ENCODE results near the gene SLC13A2. TPM values are rescaled to one million over a fixed set of nuclear protein-coding genes. Genes with fewer than 3 reads are reported as not detected.

SLC13A2 gene
- total and polyA plus RNA-seq, 7 donors: under 0.01 to 29.1 (median 9.9) TPM; not detected in 3

DNA sequence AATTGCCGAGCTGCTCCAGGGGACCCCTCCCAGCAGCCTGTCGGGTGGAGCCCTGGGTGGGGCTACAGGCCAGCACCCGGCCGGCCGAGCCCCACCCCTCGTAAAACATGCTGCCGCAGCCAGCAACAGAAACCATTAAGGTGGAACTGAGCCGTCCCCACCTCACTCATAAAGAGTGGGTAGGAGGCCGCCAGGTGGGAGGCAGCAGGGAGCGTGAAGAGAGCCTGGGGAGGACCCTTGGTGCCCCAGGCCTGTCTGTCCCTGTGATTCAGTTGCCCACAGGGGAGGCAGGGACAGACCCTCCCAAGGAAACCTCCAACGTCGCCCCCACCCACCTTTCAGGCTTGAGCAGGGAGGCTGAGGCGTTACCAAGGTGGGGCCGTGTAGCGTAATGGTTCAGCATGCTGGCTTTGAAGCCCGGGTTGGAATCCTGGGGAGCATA lies 41.1 kb downstream of the SLC13A2 start:
- intact Hi-C loops (cut with DNase I): no loop called here
- DNase-seq: no peak
- no peaks in the 10 kb centered on the region for H3K36me3 ChIP-seq
- H3K9me3 ChIP-seq: no peaks in the 10 kb centered on the region
- no peak overlapping the region for H3K27ac ChIP-seq
- TF ChIP-seq EP300 (IDR thresholded peaks at IDR 0.05) (no peak), POLR2A (IDR thresholded peaks at IDR 0.05) (no peak), POLR2AphosphoS5 (IDR thresholded peaks at IDR 0.05) (no peak)
- TF ChIP-seq, protein P1, sequence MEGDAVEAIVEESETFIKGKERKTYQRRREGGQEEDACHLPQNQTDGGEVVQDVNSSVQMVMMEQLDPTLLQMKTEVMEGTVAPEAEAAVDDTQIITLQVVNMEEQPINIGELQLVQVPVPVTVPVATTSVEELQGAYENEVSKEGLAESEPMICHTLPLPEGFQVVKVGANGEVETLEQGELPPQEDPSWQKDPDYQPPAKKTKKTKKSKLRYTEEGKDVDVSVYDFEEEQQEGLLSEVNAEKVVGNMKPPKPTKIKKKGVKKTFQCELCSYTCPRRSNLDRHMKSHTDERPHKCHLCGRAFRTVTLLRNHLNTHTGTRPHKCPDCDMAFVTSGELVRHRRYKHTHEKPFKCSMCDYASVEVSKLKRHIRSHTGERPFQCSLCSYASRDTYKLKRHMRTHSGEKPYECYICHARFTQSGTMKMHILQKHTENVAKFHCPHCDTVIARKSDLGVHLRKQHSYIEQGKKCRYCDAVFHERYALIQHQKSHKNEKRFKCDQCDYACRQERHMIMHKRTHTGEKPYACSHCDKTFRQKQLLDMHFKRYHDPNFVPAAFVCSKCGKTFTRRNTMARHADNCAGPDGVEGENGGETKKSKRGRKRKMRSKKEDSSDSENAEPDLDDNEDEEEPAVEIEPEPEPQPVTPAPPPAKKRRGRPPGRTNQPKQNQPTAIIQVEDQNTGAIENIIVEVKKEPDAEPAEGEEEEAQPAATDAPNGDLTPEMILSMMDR (IDR thresholded peaks at IDR 0.05): no peak
- peaks cover 5 to 41% (median 27%) of the 10 kb centered on the region in 3 donors for H3K27me3 ChIP-seq
- H3K4me1 ChIP-seq: no peaks in the 10 kb centered on the region
- WGBS, 2 donors: 14 to 56% methylated on average over 16 of the region's 16 CpGs
- no peak overlapping the region for H3K4me3 ChIP-seq

DNA sequence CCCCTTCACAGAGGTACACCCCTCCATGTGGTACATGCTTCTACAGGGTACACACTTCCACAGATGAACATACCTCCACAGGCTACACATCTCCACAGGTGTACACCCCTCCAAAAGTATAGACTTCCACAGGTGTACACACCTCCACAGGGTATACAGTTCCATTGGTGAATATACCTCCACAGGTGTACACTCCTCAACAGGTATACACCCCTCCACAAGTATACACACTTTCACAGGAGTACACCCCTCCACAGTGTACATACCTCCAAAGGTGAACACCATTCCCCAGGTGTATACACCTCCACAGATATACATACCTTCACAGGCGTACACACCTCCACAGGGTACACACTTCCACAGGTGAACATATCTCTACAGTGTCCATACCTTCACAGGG lies 42.1 kb downstream of the SLC13A2 start:
- no peaks in the 10 kb centered on the region for H3K9me3 ChIP-seq
- TF ChIP-seq POLR2A (IDR thresholded peaks at IDR 0.05): no peak
- no peak for TF ChIP-seq EP300 (IDR thresholded peaks at IDR 0.05)
- TF ChIP-seq, protein P1 (IDR thresholded peaks at IDR 0.05): no peak
- no peak for TF ChIP-seq POLR2AphosphoS5 (IDR thresholded peaks at IDR 0.05)
- H3K4me3 ChIP-seq: no peak overlapping the region
- H3K27me3 ChIP-seq: peaks cover 5 to 33% (median 22%) of the 10 kb centered on the region in 3 donors
- intact Hi-C loops (cut with DNase I): no loop called here
- DNase-seq: no peak
- H3K36me3 ChIP-seq: no peaks in the 10 kb centered on the region
- no peak overlapping the region for H3K27ac ChIP-seq
- WGBS, 2 donors: 94 to 97% methylated on average over 1 of the region's 1 CpG
- H3K4me1 ChIP-seq: no peaks in the 10 kb centered on the region

DNA sequence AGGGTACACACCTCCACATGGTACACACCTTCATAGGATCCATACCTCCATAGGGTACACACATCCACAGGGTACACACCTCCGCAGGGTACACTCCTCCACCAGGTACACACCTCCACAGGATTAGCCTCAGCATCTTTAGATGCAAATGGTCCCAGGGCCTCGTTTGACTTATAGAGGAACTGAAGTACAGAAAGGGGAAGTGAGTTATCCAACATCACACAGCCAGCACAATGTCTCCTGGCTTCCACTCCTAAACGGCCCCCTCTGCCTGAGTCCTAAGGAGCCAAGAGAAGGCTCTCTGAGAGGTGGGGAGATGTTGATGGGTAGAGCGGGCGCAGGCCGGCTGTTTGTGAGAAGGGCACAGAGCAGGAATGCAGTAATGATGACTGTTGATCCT lies 44.7 kb downstream of the SLC13A2 start:
- 65 to 69% methylated on average over 6 of the region's 6 CpGs for WGBS, 2 donors

DNA sequence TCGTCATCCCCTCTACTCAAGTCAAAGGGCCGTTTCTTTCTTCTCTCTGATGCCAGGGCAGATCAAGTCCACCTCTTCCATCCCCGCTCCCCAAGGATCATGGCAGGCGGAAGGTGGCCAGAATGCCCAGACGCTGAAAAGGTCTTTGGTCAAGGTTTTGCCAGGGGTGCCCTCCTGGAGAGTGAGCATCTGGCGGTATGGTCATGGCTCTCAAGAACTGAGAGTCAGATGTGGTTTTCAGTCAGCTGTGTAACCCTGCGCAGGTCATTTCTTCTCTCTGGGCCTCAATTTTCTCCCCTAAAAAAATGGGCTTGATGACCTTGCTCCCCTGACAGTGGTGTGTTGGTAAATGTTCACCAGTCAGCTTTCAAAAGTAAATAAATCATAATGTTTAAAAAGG lies 45.1 kb downstream of the SLC13A2 start:
- DNase-seq: no peak
- peaks cover 3 to 6% (median 5%) of the 10 kb centered on the region in 3 donors for H3K27me3 ChIP-seq
- no peak for TF ChIP-seq POLR2A (IDR thresholded peaks at IDR 0.05)
- TF ChIP-seq EP300 (IDR thresholded peaks at IDR 0.05): no peak

More for the DNA sequence above, 44.7 kb downstream of the SLC13A2 start:
- Histone ChIP-seq H3K36me3 (no peaks in the 10 kb centered on the region), H3K4me1 (no peaks in the 10 kb centered on the region), H3K4me3 (no peak overlapping the region), H3K27ac (no peak overlapping the region), H3K9me3 (no peaks in the 10 kb centered on the region), H3K27me3 (peaks cover 5 to 9% (median 7%) of the 10 kb centered on the region in 3 donors)
- intact Hi-C loops (cut with DNase I): no loop called here
- TF ChIP-seq EP300 (IDR thresholded peaks at IDR 0.05) (no peak), POLR2A (IDR thresholded peaks at IDR 0.05) (no peak), POLR2AphosphoS5 (IDR thresholded peaks at IDR 0.05) (no peak)
- TF ChIP-seq, protein P1 (IDR thresholded peaks at IDR 0.05): no peak
- DNase-seq: no peak

DNA sequence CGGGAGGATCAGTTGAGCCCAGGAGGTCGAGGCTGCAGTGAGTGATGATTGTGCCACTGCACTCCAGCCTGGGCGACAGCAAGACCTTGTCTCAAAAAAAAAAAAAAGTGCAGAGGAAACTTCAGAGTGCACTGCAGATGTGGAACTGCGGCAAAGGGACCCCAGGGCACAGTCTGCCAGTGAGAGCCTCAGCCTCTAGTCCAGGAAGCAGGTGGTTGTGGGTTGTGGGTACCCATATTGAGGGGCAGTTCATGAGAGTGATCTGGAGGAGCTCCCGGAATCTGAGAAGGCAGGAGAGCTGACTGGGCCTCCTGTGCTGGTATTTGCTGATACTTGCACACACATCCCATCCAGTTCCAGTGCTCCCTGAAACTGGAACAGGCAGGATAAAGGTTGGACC lies 45.8 kb downstream of the SLC13A2 start:
- TF ChIP-seq, protein P1 (IDR thresholded peaks at IDR 0.05): no peak
- no peak for TF ChIP-seq POLR2A (IDR thresholded peaks at IDR 0.05)
- no peak for TF ChIP-seq POLR2AphosphoS5 (IDR thresholded peaks at IDR 0.05)
- TF ChIP-seq EP300 (IDR thresholded peaks at IDR 0.05): no peak
- Histone ChIP-seq H3K4me1 (no peaks in the 10 kb centered on the region), H3K27me3 (peaks cover 0 to 1% (median under 1%) of the 10 kb centered on the region in 3 donors), H3K4me3 (no peak overlapping the region), H3K36me3 (no peaks in the 10 kb centered on the region), H3K27ac (no peak overlapping the region), H3K9me3 (no peaks in the 10 kb centered on the region)
- WGBS, 2 donors: 47 to 78% methylated on average over 5 of the region's 5 CpGs
- intact Hi-C loops (cut with DNase I): no loop called here
- no peak for DNase-seq

More for the DNA sequence above, 45.1 kb downstream of the SLC13A2 start:
- Histone ChIP-seq H3K27ac (no peak overlapping the region), H3K4me1 (no peaks in the 10 kb centered on the region), H3K36me3 (no peaks in the 10 kb centered on the region), H3K4me3 (no peak overlapping the region), H3K9me3 (no peaks in the 10 kb centered on the region)
- intact Hi-C loops (cut with DNase I): no loop called here
- 86% methylated on average over 7 of the region's 7 CpGs for WGBS, 2 donors

Data from sigmoid colon (tissue), 7 donors.